ENCODE results near the gene GFPT2.

The GFPT2 gene

GRCh38 chr5:180367991-180368390, 14.9 kb upstream of the GFPT2 start:
- Histone ChIP-seq H3K4me3 (ENCODE audit: insufficient read depth, low read depth, low read length, poor library complexity, severe bottlenecking) (no peak overlapping the region), H3K4me1 (ENCODE audit: control insufficient read depth, insufficient read depth, low read length, poor library complexity, severe bottlenecking) (no peaks in the 10 kb centered on the region), H3K36me3 (ENCODE audit: control insufficient read depth, insufficient read depth, low read length) (no peaks in the 10 kb centered on the region), H3K9me3 (ENCODE audit: control insufficient read depth, low read length) (no peaks in the 10 kb centered on the region), H3K27ac (ENCODE audit: insufficient read depth, low read length, poor library complexity, severe bottlenecking) (no peak overlapping the region), H3K27me3 (replicated peaks; ENCODE audit: control insufficient read depth, insufficient read depth, low read length, poor library complexity, severe bottlenecking) (no peaks in the 10 kb centered on the region)
- DNase-seq = no peak

GRCh38 chr5:180367300-180367699, 14.2 kb upstream of the GFPT2 start:
- H3K9me3 ChIP-seq (ENCODE audit: control insufficient read depth, low read length) = no peaks in the 10 kb centered on the region
- H3K4me1 ChIP-seq (ENCODE audit: control insufficient read depth, insufficient read depth, low read length, poor library complexity, severe bottlenecking) = no peaks in the 10 kb centered on the region
- no peaks in the 10 kb centered on the region for H3K36me3 ChIP-seq (ENCODE audit: control insufficient read depth, insufficient read depth, low read length)
- no peak overlapping the region for H3K4me3 ChIP-seq (ENCODE audit: insufficient read depth, low read depth, low read length, poor library complexity, severe bottlenecking)
- H3K27me3 ChIP-seq (replicated peaks; ENCODE audit: control insufficient read depth, insufficient read depth, low read length, poor library complexity, severe bottlenecking) = no peaks in the 10 kb centered on the region
- H3K27ac ChIP-seq (ENCODE audit: insufficient read depth, low read length, poor library complexity, severe bottlenecking) = no peak overlapping the region
- DNase-seq = no peak

DNA sequence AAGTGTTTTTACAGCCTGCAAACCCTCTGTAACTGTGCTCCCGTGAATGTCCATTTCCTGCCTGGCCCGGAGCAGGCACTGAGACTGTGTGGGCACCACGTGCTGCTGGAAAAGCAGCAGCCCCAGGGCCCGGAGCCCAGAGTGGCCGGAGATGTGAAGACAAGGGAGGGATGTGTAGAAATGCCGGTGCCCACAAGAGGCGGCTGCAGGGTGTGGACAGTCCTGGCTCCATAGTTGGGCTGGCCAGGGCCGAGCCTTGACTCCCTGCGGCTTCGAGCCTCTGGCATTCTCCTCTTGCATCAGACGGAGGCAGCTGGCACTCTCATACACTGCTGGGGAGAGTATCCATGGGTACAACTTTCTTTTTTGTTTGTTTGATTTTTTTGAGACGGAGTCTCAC, 13.2 kb upstream of the GFPT2 start:
- Histone ChIP-seq H3K9me3 (ENCODE audit: control insufficient read depth, low read length) (no peaks in the 10 kb centered on the region), H3K36me3 (ENCODE audit: control insufficient read depth, insufficient read depth, low read length) (no peaks in the 10 kb centered on the region), H3K4me1 (ENCODE audit: control insufficient read depth, insufficient read depth, low read length, poor library complexity, severe bottlenecking) (no peaks in the 10 kb centered on the region), H3K27me3 (replicated peaks; ENCODE audit: control insufficient read depth, insufficient read depth, low read length, poor library complexity, severe bottlenecking) (no peaks in the 10 kb centered on the region), H3K27ac (ENCODE audit: insufficient read depth, low read length, poor library complexity, severe bottlenecking) (no peak overlapping the region), H3K4me3 (ENCODE audit: insufficient read depth, low read depth, low read length, poor library complexity, severe bottlenecking) (no peak overlapping the region)
- no peak for DNase-seq

DNA sequence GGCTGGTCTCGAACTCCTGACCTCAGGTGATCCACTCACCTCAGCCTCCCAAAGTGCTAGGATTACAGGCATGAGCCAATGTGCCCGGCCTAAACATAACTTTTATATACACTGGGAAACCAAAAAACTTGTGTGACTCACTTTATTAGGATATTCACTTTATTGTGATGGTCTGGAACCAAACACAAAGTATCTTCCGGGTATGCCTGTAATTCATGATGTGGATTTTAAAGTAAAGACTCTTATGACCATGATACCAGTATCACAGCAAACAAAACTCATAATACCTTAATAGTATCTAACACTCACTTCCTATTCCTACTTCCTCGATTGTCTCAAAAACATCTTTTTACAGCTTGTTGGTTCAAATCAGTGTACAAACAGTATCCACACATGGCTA, 12.7 kb upstream of the GFPT2 start:
- Histone ChIP-seq H3K4me1 (ENCODE audit: control insufficient read depth, insufficient read depth, low read length, poor library complexity, severe bottlenecking) (no peaks in the 10 kb centered on the region), H3K36me3 (ENCODE audit: control insufficient read depth, insufficient read depth, low read length) (no peaks in the 10 kb centered on the region), H3K27ac (ENCODE audit: insufficient read depth, low read length, poor library complexity, severe bottlenecking) (no peak overlapping the region), H3K9me3 (ENCODE audit: control insufficient read depth, low read length) (no peaks in the 10 kb centered on the region), H3K4me3 (ENCODE audit: insufficient read depth, low read depth, low read length, poor library complexity, severe bottlenecking) (no peak overlapping the region), H3K27me3 (replicated peaks; ENCODE audit: control insufficient read depth, insufficient read depth, low read length, poor library complexity, severe bottlenecking) (no peaks in the 10 kb centered on the region)
- DNase-seq = no peak

DNA sequence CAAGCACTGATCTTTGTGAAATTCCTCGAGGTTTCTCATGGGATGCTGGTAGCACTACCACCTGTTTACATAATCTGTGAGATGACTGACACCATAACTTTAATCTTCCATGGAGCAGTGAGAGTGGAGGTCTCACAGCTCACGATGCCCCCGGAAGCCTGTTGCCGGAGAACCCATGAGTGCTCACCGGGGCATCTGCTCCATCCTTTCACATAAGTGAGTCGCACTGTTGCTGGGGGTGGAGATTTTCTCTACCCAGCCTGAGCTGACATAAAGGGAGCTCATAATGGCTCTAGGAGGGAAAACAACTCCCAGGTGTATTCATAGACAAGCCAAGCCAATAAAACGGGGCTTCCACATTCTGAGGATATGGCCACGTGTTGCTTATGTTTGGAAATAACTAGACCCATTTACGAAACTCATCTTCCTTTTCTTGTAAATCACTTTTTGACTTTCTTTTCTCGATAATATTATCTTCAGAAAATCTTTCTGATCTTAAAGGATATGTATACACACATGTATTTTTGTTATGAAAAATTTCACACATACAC, 11.2 kb upstream of the GFPT2 start:
- Histone ChIP-seq H3K27me3 (replicated peaks; ENCODE audit: control insufficient read depth, insufficient read depth, low read length, poor library complexity, severe bottlenecking) (no peaks in the 10 kb centered on the region), H3K27ac (ENCODE audit: insufficient read depth, low read length, poor library complexity, severe bottlenecking) (no peak overlapping the region), H3K4me1 (ENCODE audit: control insufficient read depth, insufficient read depth, low read length, poor library complexity, severe bottlenecking) (no peaks in the 10 kb centered on the region), H3K9me3 (ENCODE audit: control insufficient read depth, low read length) (no peaks in the 10 kb centered on the region), H3K36me3 (ENCODE audit: control insufficient read depth, insufficient read depth, low read length) (no peaks in the 10 kb centered on the region), H3K4me3 (ENCODE audit: insufficient read depth, low read depth, low read length, poor library complexity, severe bottlenecking) (no peak overlapping the region)
- DNase-seq = no peak

DNA sequence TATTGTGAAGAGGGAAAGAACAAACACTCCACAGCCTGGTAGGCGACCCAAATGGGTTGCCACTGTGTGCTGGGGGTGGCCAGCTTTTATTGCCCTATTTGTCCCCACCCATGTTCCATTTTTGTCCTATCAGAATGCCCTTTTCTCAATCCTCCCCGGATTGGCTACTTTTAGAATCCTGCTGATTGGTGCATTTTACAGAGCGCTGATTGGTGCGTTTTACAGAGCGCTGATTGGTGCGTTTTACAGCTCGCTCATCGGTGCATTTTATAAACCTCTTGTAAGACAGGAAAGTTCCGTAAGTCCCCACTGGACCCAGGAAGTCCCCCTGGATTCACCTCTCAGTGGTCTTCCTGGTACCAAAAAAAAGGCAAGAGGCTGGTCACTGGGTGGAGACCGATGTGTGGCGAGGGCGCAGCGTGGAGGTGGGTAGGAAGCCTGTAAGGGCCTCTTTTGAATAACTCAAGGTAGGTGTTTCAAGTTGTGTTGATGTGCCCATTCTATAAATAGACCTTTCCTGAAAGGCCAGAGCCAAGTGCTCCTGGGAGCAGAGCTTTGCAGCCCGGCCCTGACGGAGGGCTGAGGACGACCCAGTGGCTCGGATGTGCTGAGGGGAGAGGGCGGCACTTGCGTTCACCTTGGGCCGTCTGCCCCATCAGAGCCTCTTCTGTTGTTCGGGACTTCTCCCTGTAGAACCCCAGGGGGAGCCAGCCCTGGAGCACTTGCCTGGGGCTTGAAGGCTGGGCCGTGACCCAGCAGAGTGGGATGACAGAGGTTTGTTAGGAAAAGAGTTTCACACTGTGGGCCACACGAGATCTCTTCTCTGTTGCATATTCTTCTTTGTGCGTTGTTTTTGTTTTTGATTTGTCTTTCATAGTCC, 7.2 kb upstream of the GFPT2 start:
- H3K27ac ChIP-seq (ENCODE audit: insufficient read depth, low read length, poor library complexity, severe bottlenecking) = no peak overlapping the region

GRCh38 chr5:180358694-180359093, 5.6 kb upstream of the GFPT2 start:
- H3K9me3 ChIP-seq (ENCODE audit: control insufficient read depth, low read length) = no peaks in the 10 kb centered on the region
- no peak overlapping the region for H3K4me3 ChIP-seq (ENCODE audit: insufficient read depth, low read depth, low read length, poor library complexity, severe bottlenecking)
- no peaks in the 10 kb centered on the region for H3K36me3 ChIP-seq (ENCODE audit: control insufficient read depth, insufficient read depth, low read length)
- no peaks in the 10 kb centered on the region for H3K4me1 ChIP-seq (ENCODE audit: control insufficient read depth, insufficient read depth, low read length, poor library complexity, severe bottlenecking)
- peaks cover 14% of the 10 kb centered on the region for H3K27me3 ChIP-seq (replicated peaks; ENCODE audit: control insufficient read depth, insufficient read depth, low read length, poor library complexity, severe bottlenecking)
- no peak for DNase-seq
- H3K27ac ChIP-seq (ENCODE audit: insufficient read depth, low read length, poor library complexity, severe bottlenecking) = no peak overlapping the region

More for the DNA sequence above, 7.2 kb upstream of the GFPT2 start:
- Histone ChIP-seq H3K36me3 (ENCODE audit: control insufficient read depth, insufficient read depth, low read length) (no peaks in the 10 kb centered on the region), H3K4me3 (ENCODE audit: insufficient read depth, low read depth, low read length, poor library complexity, severe bottlenecking) (no peak overlapping the region), H3K4me1 (ENCODE audit: control insufficient read depth, insufficient read depth, low read length, poor library complexity, severe bottlenecking) (no peaks in the 10 kb centered on the region), H3K9me3 (ENCODE audit: control insufficient read depth, low read length) (no peaks in the 10 kb centered on the region), H3K27me3 (replicated peaks; ENCODE audit: control insufficient read depth, insufficient read depth, low read length, poor library complexity, severe bottlenecking) (peaks cover 3% of the 10 kb centered on the region)
- no peak for DNase-seq

DNA sequence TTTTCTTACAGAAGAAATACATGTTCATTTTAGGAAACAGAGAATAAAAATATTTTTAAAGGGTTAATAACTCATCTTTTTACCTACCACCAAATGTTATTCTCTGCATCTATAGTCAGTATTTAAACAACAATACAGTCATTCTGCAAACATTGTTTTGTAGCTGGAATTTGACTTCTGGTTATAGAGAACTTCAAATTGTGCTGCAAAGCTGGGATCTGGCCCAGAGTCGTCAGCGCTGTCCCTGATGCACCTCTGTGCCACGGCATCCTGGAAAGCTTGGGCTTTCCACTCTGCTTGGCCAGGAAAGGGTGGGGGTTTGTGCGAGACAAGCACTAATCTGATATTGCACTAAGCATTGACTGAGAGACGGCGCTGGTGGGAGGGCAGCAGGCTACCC, 5.0 kb upstream of the GFPT2 start:
- Histone ChIP-seq H3K9me3 (ENCODE audit: control insufficient read depth, low read length) (no peaks in the 10 kb centered on the region), H3K4me1 (ENCODE audit: control insufficient read depth, insufficient read depth, low read length, poor library complexity, severe bottlenecking) (no peaks in the 10 kb centered on the region), H3K27ac (ENCODE audit: insufficient read depth, low read length, poor library complexity, severe bottlenecking) (no peak overlapping the region), H3K4me3 (ENCODE audit: insufficient read depth, low read depth, low read length, poor library complexity, severe bottlenecking) (no peak overlapping the region), H3K27me3 (replicated peaks; ENCODE audit: control insufficient read depth, insufficient read depth, low read length, poor library complexity, severe bottlenecking) (peaks cover 19% of the 10 kb centered on the region), H3K36me3 (ENCODE audit: control insufficient read depth, insufficient read depth, low read length) (no peaks in the 10 kb centered on the region)
- DNase-seq = no peak

DNA sequence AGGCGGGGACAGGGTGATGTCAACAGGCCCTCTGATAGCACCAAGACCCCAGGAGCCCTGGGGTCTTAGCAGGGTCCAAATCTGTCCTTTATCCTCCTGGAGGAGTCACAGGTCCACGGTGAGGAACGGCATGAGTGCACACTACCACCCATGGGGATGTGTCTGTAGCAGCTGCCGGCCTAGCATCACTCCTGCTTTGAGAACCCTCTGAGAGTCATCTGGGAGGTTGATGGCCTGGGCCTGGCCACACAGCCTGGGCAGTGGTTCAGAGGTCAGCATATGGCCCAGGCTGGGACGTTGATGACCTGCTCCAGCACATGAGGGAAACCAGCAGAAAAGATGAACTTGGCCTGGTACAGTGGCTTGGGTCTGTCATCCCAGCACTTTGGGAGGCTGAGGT, 1.8 kb upstream of the GFPT2 start:
- no peaks in the 10 kb centered on the region for H3K36me3 ChIP-seq (ENCODE audit: control insufficient read depth, insufficient read depth, low read length)
- no peak overlapping the region for H3K4me3 ChIP-seq (ENCODE audit: insufficient read depth, low read depth, low read length, poor library complexity, severe bottlenecking)
- H3K9me3 ChIP-seq (ENCODE audit: control insufficient read depth, low read length) = no peaks in the 10 kb centered on the region
- no peak for DNase-seq
- no peak overlapping the region for H3K27ac ChIP-seq (ENCODE audit: insufficient read depth, low read length, poor library complexity, severe bottlenecking)
- peaks cover 12% of the 10 kb centered on the region for H3K4me1 ChIP-seq (ENCODE audit: control insufficient read depth, insufficient read depth, low read length, poor library complexity, severe bottlenecking)
- H3K27me3 ChIP-seq (replicated peaks; ENCODE audit: control insufficient read depth, insufficient read depth, low read length, poor library complexity, severe bottlenecking) = peaks cover 33% of the 10 kb centered on the region

- peaks cover 12% of the 10 kb centered on the region for H3K4me1 ChIP-seq (ENCODE audit: control insufficient read depth, insufficient read depth, low read length, poor library complexity, severe bottlenecking)
- H3K9me3 ChIP-seq (ENCODE audit: control insufficient read depth, low read length) = no peaks in the 10 kb centered on the region
- H3K27ac ChIP-seq (ENCODE audit: insufficient read depth, low read length, poor library complexity, severe bottlenecking) = no peak overlapping the region
- H3K27me3 ChIP-seq (replicated peaks; ENCODE audit: control insufficient read depth, insufficient read depth, low read length, poor library complexity, severe bottlenecking) = peaks cover 33% of the 10 kb centered on the region
- peak overlapping the region; percentile 59 for H3K4me3 ChIP-seq (ENCODE audit: insufficient read depth, low read depth, low read length, poor library complexity, severe bottlenecking)
- DNase-seq = no peak
- no peaks in the 10 kb centered on the region for H3K36me3 ChIP-seq (ENCODE audit: control insufficient read depth, insufficient read depth, low read length)
These were observed 880 bp upstream of the GFPT2 start for GRCh38 chr5:180353980-180354452.
